ENCODE measurements around the gene HSPA12A. TPM values are rescaled to one million over a fixed set of nuclear protein-coding genes. Genes with fewer than 3 reads are reported as not detected.

The HSPA12A gene
- polyA plus RNA-seq, 1 experiment, result 7.9 TPM

GRCh38 chr10:116761883-116762282, 19.5 kb upstream of the HSPA12A start:
- DNase-seq (ENCODE audit: low read depth), result no peak
- H3K36me3 ChIP-seq (ENCODE audit: control insufficient read depth, insufficient read depth, low read length), result no peaks in the 10 kb centered on the region
- H3K4me3 ChIP-seq (ENCODE audit: low read depth, low read length), result no peak overlapping the region
- H3K27me3 ChIP-seq (ENCODE audit: control insufficient read depth, insufficient read depth, low read length), result no peaks in the 10 kb centered on the region
- ChIA-PET CTCF (interaction anchor here (3.7 kb wide), 1 partner anchor 26 kb away, joined by 18 read pairs; no protein-coding TSS in a partner anchor), POLR2A (no interaction called here)
- no peak for TF ChIP-seq CTCF (IDR thresholded peaks at IDR 0.05; ENCODE audit: insufficient read depth, low read depth, low read length)

GRCh38 chr10:116760919-116761318, 18.6 kb upstream of the HSPA12A start:
- H3K27me3 ChIP-seq (ENCODE audit: control insufficient read depth, insufficient read depth, low read length), result no peaks in the 10 kb centered on the region
- ChIA-PET CTCF (interaction anchor here (3.7 kb wide), 1 partner anchor 27 kb away, joined by 18 read pairs; no protein-coding TSS in a partner anchor), POLR2A (no interaction called here)
- TF ChIP-seq CTCF (IDR thresholded peaks at IDR 0.05; ENCODE audit: insufficient read depth, low read depth, low read length), result no peak
- no peak for DNase-seq (ENCODE audit: low read depth)
- no peak overlapping the region for H3K4me3 ChIP-seq (ENCODE audit: low read depth, low read length)
- H3K36me3 ChIP-seq (ENCODE audit: control insufficient read depth, insufficient read depth, low read length), result no peaks in the 10 kb centered on the region

GRCh38 chr10:116757246-116757645, 14.9 kb upstream of the HSPA12A start:
- CTCF ChIA-PET, result no interaction called here
- H3K4me3 ChIP-seq (ENCODE audit: low read depth, low read length), result no peak overlapping the region
- no peaks in the 10 kb centered on the region for H3K27me3 ChIP-seq (ENCODE audit: control insufficient read depth, insufficient read depth, low read length)
- no peak for DNase-seq (ENCODE audit: low read depth)
- POLR2A ChIA-PET, result no interaction called here
- TF ChIP-seq CTCF (IDR thresholded peaks at IDR 0.05; ENCODE audit: insufficient read depth, low read depth, low read length), result no peak
- no peaks in the 10 kb centered on the region for H3K36me3 ChIP-seq (ENCODE audit: control insufficient read depth, insufficient read depth, low read length)

GRCh38 chr10:116756277-116756676, 13.9 kb upstream of the HSPA12A start:
- no peak for DNase-seq (ENCODE audit: low read depth)
- TF ChIP-seq CTCF (IDR thresholded peaks at IDR 0.05; ENCODE audit: insufficient read depth, low read depth, low read length), result no peak
- ChIA-PET CTCF (no interaction called here), POLR2A (no interaction called here)
- Histone ChIP-seq H3K27me3 (ENCODE audit: control insufficient read depth, insufficient read depth, low read length) (no peaks in the 10 kb centered on the region), H3K4me3 (ENCODE audit: low read depth, low read length) (no peak overlapping the region), H3K36me3 (ENCODE audit: control insufficient read depth, insufficient read depth, low read length) (no peaks in the 10 kb centered on the region)

GRCh38 chr10:116753759-116754158, 11.4 kb upstream of the HSPA12A start:
- TF ChIP-seq CTCF (IDR thresholded peaks at IDR 0.05; ENCODE audit: insufficient read depth, low read depth, low read length), result no peak
- Histone ChIP-seq H3K27me3 (ENCODE audit: control insufficient read depth, insufficient read depth, low read length) (no peaks in the 10 kb centered on the region), H3K36me3 (ENCODE audit: control insufficient read depth, insufficient read depth, low read length) (no peaks in the 10 kb centered on the region), H3K4me3 (ENCODE audit: low read depth, low read length) (no peak overlapping the region)
- ChIA-PET POLR2A (no interaction called here), CTCF (interaction anchor here (1.5 kb wide), 1 partner anchor 12 kb away, joined by 6 read pairs; no protein-coding TSS in a partner anchor)
- DNase-seq (ENCODE audit: low read depth), result no peak

Measured in BJ (cell line).